NCI-H1092 treated with DMSO at 0.1 percent for 48 hours (cell line): Measurements from ENCODE around the gene NCBP2L.

Source experiments
- DNase-seq: peaks from one replicate; lab custom pipeline; 2025; lab: John Stamatoyannopoulos, UW

The NCBP2L gene

DNA sequence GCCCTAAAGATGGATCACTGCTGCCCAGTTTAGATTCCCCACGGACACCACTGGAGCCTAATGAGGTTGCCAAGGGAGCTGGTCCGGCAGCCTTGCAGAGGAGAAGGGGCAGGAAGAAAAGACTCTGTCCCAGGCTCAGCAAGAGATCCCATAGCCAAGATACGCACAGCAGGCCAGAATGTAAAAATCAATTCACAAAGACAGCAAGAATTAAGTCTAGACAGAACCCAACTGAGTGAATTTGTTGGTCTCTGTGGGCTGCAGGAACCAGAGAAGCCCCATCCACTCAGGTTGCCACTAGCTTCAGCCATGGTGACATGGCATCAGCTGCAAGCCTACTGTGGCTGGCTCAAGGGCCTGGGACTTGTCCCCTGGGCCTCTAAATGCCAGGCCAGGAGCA, 24.8 kb upstream of the NCBP2L start:
- DNase-seq = no peak

DNA sequence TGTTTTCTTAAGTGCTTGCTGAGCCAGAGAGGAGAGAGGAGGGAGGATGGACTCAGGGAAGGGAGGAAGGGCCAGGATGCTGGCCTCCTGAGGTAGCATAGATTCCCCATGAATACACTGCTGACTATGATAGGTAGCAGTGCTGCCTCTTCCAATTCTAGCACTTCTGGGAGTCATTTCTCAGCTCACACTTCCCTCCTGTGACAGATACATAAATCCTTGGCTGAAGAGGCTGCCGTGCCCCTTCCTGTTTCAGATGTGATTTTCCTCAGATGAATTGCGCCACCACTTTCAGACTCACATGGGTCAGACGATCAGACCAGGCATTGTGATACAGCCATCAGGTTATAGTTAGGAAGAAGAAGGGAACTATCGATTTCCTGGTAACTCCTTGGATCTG, 24.3 kb upstream of the NCBP2L start:
- DNase-seq = no peak

DNA sequence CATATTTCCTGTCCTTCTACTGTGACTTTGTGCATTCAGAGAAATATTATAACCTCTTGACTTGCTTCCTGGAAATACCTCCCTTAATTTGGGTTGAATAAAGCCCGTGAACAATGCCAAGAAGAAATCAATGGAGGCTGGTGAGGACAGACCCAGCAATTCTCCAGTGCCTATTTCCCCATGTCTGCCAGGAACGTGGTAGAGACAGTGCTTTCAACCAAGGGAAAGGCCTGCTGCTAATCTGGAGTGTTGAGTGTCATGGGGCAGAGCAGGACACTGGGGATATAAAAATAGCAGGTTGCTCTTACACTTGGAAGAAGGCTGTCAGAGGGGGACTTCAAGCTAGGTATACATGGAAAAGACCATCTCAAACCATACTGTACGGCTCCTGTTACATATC, 21.8 kb upstream of the NCBP2L start:
- no peak for DNase-seq

DNA sequence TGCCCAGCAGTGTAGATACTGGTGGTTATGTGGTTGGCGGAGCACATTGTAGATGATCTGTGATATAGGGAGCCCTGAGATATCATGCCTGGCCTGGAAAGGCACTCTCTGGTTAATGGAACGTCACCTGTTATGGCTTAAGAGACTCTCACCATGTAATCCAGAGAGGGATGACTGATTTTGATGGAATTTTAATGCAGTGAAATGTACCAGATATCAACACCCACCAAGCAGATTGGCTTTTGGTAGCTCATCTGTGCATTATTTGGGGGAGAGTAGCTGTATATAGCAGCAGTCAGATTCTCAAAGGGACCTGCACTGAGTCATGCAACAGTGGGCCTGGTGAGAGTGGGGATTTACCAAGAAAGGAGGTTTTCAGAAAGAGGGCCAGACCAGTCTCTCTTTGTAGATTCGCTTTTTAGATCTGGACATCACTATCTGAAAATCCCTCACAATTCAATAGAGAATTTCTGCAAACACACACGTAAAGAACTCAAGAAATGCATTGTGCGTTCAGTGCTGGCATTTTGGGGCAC, 19.2 kb upstream of the NCBP2L start:
- DNase-seq = no peak

DNA sequence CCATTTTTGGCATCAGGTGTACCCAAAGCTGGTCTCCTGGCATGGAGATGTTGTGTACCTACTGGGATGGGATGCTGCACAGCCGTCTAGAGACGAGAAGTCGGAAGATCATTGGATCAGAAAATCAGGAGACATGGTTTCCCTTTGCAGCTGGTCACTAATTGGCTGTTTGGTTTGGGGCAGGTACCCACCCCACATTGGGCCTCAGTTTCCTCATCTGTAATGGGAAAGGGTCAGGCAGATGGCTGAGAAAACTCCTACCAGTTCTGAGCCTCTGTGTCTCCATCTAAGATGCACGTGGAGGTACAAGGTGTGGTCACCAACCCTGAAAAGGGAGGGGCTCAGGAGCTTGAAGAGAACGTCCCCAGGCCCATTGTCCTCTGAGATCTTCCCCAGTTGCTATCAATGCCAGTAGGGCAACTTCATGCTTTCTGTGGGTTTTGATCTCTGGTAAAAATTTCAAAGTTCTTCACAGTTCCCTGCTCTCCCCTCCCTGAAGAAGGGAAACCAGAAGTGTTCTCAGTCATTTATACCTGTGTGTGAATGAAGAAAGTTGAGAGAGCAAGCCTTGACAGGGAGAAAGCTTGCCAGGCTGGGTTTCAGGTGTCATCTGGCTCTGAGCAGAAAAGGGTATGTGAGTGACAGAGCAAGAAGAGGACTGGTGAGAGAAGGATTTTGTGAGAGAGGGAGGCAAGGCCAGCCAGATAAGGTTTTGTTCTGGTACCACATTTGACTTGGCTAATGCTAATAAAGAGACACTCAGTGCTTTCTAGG, 17.0 kb upstream of the NCBP2L start:
- DNase-seq = no peak

DNA sequence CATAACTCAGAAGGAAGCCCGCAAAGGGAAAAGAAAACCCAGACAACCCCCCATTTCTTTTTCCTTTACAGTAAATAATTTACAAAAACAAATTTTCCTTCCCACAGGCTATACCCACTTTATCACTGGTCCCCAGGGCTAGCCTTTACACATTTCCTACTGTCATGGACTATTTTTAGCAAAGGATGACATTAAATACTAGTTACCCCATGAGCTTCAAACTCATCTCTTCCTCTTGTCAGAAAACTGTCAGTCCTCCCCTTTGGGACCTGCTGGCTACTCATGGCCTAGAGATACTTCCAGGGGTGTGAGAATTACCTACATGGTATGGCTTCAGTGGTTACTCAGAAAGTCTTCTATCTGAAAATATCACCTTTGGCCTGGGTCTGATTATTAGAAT, 13.9 kb upstream of the NCBP2L start:
- no peak for DNase-seq

DNA sequence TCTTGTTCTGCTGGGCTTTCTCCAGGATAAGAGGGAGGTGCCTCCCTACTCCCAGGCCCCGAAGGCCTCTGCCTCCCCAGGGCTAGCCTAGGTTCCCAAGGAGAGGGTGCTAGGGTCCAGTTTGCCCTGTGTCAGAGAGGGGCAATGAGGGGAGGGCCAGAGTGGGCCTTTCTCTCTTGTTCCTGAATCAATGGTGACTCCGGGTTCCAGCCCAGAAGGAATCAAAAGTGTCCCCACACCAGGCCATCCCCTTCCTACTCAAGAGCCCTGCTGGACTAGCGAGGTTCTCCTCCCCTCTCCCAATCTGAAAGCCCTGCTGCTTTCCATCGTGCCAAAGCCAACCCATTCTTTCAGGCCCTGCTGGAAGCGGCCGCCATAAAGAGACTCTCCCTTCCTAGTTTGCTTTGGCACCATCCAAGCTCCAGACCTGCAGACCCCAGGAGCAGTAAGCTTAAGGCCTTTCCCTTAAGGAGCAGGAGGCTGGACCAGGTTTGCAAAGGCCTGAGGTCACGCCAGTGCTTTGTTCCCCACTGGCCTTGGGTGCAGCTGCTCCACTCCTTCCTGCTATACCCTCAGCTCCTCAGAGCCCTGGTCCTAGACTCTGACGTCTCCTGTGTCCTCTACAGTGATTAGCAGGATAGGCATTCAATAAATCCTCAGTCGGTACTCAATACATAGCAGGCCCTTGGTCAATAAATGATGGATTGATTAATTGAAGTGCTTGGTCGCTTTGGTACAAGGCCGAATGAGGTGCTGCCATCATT, 12.5 kb upstream of the NCBP2L start:
- no peak for DNase-seq

DNA sequence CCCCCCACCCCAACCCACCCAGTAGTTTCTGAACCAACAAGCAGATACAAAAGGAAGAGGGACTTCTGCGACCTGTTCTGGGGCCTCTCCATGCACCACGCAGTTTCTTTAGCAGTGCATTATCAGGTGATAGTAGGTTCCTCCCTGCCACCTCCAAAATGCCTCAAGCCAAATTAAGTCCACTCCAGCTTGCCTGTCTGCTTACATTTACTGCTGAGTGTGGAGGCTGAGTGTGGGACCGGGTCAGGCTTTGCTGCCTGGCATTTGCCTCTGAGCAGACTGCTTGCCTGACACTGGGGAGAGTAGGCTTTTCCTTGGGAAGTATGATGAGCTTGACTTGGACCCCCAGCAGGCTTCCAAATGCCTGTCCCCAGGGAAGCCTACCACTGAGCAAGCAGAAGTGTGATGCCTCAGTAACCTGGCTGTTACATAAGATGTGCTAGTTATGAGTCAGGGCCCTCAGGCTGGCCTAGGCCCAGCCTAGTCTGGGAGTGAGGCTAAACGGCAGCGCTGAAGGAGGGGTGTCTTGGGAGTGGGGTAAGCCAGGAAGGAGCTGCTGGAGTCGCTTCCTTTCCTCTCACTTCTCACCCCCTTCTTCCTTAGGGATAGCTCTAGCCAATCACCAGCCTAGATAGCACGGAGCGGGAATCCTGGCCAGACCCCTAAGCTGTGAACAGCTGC, 10.9 kb upstream of the NCBP2L start:
- no peak for DNase-seq

DNA sequence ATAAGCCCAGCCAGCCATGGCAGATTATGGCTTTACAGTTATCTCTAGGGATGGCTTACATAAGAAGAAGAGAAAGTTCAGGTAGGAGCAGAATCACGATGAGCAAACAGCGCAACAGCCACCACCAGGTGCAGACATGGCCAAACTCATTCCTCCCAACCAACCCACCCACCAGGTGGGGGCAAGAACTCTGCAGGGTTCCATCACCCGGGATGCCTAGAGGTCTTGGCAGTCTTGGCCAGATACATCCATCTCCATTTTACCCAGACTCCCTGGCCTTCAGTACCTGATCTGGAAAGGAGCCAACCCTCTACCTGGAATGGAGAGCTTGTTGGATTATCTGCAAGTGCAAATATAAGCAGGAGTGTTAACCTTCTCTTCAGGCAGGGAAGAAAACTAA, 9.5 kb upstream of the NCBP2L start:
- no peak for DNase-seq

DNA sequence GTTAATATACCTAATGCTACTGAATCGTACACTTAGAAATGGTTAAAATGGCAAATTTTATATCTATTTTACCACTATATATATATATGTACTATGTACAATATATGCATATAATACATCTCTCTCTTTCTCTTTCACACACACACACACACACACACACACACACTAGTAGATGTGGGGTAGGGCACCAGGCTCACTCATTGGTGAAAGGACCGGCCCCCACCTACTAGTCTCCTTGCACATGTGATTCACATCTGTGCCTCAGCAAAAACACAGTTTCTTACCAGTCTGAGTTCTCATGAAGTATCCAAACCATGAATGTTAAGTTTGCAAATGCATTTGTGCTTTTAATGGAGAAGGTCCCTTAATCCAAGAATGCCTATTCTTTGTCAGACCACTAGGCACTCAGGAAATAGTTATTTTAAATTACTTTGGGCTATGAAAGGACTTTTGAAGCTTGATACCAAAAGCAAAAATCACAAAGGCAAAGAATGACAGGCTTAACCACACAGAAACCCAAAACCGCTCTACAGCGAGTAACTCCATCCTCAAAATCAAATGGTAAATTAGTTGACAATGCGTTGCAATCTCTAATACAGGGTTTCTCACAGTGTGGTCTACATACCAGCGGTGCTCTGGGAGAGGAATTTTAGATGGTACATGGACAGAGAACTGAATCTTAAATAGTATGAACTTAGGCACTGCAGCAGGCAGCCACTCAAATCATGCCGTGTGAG, 7.8 kb upstream of the NCBP2L start:
- no peak for DNase-seq

DNA sequence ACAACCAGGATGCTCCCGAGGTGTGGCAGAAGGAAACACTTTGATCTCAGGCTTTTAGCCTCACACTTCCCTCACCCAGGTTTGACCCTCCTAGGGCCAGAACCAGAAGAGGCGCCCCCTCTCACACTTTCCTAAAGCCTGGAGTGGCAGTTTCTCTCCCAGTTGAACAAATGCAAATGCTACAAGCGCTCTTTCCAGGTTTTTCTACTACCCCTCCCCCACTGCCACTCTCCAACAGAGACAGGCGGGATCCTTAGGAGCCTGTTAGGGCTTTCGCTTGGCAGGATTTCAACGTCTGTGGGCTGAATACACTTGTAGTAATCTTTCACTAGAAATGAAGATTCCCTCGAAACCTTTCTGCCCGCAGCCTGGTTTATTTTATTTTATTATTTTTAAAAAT, 4.3 kb upstream of the NCBP2L start:
- no peak for DNase-seq

DNA sequence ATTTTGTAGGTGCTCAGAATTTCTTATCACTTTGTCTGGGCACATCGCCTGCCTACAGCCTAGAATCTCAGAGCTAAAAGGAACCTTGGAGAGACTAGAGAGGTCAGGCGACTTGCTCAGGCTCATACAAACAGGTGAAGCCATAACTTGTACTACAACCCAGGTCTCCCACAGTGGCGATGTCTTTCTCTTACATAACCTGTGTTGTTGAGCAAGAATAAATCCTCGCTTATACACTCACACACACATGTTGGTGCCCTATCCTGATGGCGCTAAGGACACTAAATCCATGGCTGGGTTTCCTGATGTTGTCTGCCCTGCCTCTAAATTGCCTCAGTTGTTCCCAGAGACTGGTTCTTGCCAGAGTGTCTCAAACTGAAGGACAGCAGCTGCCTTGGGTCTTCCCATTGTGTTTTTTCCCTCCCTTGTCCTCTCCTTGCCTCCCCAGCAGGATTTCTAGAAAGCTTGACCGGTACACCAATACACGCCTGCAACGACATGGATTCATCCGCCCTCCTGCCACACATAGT, 3.6 kb upstream of the NCBP2L start:
- no peak for DNase-seq

DNA sequence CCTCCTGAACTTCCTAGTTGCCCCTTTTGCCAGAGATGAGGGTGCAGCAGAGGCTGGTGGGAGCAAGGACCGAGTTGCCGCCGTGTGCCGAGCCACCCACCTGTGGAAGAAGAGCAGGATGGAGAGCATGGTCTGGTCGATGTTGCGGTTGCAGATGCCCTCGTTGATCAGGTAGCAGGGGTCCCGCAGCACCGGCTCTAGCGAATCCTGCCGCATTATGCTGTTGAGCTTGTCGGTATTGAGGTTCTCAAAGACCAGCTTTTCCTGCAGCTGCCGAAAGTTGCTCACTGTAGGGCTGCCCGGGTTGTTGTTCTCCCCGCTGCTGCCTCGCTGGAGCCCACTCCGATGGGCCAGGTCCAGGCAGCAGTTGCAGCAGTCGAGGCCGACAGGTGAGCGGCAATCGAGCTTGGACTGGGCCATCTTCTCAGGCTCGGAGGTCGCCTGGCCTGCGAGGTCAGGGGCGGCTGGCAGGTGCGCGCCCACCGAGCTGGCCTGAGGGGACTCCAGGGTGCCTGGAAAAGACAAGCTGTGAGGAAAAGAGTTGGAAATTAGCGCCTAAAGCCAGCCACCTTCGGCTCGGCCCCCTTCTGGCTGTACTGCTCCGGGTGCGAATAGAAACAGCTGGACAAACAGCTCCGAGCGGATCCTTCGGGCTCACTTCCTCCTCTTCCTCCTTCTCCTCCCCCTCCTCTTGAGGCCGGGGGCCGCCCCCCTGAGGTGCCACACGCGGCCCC, 2.4 kb upstream of the NCBP2L start:
- DNase-seq = no peak

DNA sequence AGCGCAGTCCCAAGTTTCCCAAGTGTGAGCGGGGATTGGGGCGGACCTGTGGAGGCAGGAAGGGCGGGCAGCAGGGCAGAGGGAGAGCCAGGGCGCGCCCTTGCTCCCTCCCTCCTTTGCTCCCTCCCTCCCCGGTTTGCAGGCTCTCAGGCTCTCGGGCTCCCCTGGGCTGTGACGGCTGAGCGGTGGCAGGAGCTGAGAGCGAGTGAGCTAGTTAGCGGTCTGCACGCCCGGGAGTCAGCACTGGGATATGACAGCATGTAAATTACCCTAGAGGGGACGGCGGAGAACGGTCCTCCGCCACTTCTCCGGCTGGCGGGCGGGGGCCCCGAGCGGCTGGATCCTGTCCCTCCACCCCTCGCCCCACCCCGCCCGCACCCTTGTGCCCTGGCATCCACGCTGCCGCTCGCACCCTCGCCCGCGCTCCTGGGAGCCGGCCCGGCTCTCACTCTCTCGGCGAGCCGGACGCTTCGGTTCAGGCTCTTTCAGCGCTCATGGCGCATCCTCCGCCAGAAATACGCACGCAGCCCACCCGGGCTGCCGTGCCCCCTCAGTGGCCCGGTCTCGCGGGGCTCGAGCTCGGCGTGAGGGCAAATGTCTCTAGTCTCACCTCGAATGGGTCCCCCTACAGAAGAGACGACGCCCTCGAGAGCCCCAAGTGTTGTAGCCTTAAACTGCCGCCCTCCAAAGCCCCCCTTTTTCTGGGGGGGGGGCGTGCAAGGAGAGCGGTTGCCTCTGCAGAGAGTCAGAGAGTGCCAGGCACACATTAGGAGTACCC, 1.6 kb upstream of the NCBP2L start, which contains the start of gene TSC22D3:
TSS of gene TSC22D3 (minus strand) at position 54 of the 778 bp plus-strand sequence. CDS start 368 bp downstream, outside the sequence.
- peak; percentile 77 for DNase-seq

DNA sequence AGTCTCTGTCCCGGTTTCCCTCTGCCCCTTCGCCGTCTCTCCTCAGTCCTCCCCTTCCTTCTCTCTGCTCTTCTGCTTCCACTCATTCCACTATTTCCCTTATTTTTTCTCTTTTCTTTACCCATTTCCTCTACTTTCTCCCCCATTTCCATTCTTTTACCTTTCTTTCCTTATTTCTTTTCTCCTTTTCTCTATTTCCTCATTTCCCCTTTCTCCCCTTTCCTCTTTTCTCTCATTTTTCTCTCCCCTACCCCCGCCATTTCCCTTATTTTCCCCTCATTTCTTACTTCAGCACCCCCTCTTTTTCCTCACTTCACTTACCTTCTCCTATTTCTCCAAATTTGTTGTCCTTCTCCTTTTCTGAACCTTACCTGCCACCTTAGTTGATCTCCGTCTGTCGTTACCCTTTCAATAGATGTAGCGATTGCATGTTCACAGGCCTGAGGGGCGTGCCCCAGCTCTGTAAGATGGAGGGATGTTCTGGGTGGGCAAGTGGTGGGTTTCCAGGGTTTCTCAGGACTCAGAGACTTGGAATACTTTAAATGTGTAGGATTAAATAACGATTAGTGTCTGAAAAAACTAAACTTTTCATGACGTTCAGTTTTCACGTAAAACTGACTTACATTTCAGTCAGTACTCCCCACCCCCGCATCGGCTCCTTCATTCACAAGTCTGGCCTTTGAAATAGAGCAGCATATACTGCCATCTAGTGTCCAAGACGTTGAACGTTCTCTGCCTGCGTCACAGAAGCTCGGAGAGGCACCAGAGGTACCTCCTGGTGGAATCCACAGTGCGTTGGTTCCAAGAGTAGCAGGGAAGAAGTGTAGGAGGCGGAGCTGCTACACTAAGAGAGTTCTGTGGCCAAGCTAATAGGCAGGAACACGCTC, 641 bp upstream of the NCBP2L start:
- peak; percentile 81 for DNase-seq

DNA sequence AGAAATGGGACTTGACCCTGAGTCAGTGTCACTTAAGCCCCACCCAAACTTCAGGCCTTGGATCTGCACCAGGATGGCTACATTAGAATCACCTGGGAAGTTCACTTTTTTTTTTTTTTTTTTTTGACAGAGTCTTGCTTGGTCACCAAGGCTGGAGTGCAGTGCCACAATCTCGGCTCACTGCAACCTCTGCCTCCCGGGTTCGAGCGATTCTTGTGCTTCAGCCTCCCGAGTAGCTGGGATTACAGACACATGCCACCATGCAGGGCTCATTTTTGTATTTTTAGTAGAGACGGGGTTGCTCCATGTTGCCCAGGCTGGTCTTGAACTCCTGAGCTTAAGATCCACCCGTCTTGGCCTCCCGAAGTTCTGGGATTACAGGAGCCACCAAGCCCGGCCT, 3.0 kb downstream of the NCBP2L start:
- no peak for DNase-seq

DNA sequence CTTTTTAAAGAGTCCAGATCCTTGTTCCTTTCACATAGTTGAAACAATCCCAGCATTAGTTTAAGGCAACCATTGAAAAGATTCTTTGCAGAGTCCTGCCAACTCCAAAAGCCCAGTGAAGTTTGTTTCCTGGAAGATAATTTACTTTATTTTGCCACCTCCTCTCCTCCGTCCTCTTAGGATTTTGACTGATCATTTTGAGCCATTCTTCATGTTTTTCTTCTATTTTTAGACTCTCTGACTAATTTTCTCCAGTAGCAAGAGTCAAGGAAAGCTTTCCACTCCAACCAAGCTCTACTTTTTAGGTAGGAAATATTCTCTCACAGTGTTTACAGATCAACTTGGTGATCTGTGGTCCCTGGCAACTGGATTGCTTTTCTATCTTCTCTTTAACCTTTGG, 10.3 kb downstream of the NCBP2L start:
- DNase-seq = no peak

DNA sequence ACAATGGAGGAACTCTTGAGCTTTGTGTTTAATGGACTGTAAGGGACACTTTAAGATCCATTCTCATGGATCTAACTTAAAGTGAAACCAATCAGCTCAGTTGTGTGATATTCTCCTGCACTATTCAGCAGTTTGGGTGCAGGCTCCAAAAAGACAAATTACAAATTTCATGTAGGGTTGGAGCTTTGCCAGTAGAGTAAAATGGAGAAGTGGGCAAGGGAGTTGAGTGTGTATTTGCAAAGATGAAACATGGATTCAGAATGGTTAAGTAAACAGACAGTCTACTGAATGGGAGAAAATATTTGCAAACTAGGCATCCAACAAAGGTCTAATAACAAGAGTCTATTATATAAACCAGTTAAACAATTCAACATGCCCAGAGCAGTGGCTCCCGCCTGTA, 26.9 kb downstream of the NCBP2L start:
- no peak for DNase-seq

DNA sequence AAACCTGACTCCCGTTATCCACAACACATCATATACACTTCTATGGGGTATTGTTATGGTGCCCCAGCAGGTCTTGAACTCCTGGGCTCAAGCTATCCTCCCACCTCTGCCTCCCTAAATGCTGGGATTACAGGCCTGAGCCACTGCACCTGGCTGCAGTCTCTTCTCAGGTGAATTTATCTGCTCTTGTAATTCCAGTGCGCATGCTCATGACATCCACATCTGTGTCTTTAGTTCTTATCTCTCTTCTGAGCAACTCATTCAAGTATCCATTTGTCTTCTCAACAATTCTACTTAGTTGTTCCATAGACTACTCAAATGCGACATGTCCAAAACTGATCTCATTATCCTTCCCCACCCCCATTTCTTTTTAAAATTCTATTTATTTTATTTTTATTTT, 27.6 kb downstream of the NCBP2L start:
- no peak for DNase-seq
